Thoracic aorta (tissue), 2 donors: ENCODE data around the gene GRXCR1. TPM values are rescaled to one million over a fixed set of nuclear protein-coding genes. Genes with fewer than 3 reads are reported as not detected.

Source experiments
- ATAC-seq: fragments of 150-250 bp; one replicate; pipeline ENCODE4 v1.8.0; 2017; ENCODE audit warnings: low read depth; ENCODE audit not compliant: insufficient number of reproducible peaks, low FRiP score
- DNase-seq: peaks from one replicate; pipeline ENCODE4 v3.0.0-alpha.2; 2020; ENCODE audit warnings: low spot score
- H3K27ac ChIP-seq, 2 donors: fragments of 200-600 bp; sonication (generic); 1 replicate in 1 of 2; 2 replicates in 1 of 2; pipeline ENCODE4 v1.5.1; 2016; ENCODE audit warnings: mild to moderate bottlenecking in 2 of 2, moderate library complexity in 2 of 2
- H3K27me3 ChIP-seq: fragments of 200-600 bp; sonication (generic); replicated peaks from 2 replicates; pipeline ENCODE4 v1.6.0; 2016; ENCODE audit warnings: mild to moderate bottlenecking; ENCODE audit not compliant: insufficient read depth
- H3K36me3 ChIP-seq: fragments of 200-600 bp; sonication (generic); one replicate; pipeline ENCODE4 v1.5.1; 2016
- H3K4me1 ChIP-seq, 2 donors: fragments of 200-600 bp; sonication (generic); 1 replicate in 1 of 2; 2 replicates in 1 of 2; pipeline versions ENCODE4 v1.5.1 to v1.6.0; 2016; ENCODE audit warnings: low read depth in 2 of 2, mild to moderate bottlenecking in 1 of 2; ENCODE audit not compliant: control insufficient read depth in 1 of 2
- H3K4me3 ChIP-seq: fragments of 200-600 bp; sonication (generic); 2 replicates; pipeline ENCODE4 v1.5.1; 2016; ENCODE audit warnings: mild to moderate bottlenecking
- H3K9me3 ChIP-seq: fragments of 200-600 bp; sonication (generic); 2 replicates; pipeline ENCODE4 v1.5.1; 2016
- total RNA-seq, 2 donors: library from RNA; depleted of rRNA; stranded (reverse); fragments of >200 nt; gene quantifications; one replicate each; pipeline versions ENCODE4 v1.1.0 to v1.2.3, GENCODE V29; 2016
- TF ChIP-seq, protein P1 (sequence below): fragments of 200-600 bp; sonication (generic); IDR thresholded peaks from one replicate; pipeline ENCODE4 v1.5.1; 2019; ENCODE audit warnings: antibody characterized with exemption

The GRXCR1 gene
- total RNA-seq, 2 donors from 2014 or later = not detected

DNA sequence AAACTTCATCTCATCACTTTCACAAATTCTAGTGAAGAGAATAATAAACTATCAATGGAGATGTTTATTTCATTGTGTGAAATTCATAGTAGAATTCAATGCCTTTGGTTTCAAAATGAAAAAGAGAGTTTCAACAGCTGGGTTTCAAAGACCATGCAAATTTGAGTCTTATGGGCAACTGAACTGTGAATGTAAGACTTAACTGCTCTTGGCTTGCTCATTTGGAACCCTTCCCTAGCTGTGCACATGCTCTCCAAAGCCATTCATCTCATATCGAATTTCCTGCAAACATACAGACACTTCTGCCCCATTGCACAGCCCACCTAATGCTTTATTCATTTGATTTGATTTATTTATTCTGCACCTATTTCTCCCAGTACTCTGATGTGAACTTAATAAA, 154.5 kb downstream of the GRXCR1 start:
- no peak overlapping the region for H3K4me3 ChIP-seq
- no peaks in the 10 kb centered on the region for H3K9me3 ChIP-seq
- H3K36me3 ChIP-seq = no peaks in the 10 kb centered on the region
- DNase-seq (no peak), ATAC-seq (no peak)
- no peaks in the 10 kb centered on the region for H3K27me3 ChIP-seq
- H3K4me1 ChIP-seq = peaks cover 0 to 18% of the 10 kb centered on the region in 2 donors
- H3K27ac ChIP-seq = no peak overlapping the region
- TF ChIP-seq, protein P1, sequence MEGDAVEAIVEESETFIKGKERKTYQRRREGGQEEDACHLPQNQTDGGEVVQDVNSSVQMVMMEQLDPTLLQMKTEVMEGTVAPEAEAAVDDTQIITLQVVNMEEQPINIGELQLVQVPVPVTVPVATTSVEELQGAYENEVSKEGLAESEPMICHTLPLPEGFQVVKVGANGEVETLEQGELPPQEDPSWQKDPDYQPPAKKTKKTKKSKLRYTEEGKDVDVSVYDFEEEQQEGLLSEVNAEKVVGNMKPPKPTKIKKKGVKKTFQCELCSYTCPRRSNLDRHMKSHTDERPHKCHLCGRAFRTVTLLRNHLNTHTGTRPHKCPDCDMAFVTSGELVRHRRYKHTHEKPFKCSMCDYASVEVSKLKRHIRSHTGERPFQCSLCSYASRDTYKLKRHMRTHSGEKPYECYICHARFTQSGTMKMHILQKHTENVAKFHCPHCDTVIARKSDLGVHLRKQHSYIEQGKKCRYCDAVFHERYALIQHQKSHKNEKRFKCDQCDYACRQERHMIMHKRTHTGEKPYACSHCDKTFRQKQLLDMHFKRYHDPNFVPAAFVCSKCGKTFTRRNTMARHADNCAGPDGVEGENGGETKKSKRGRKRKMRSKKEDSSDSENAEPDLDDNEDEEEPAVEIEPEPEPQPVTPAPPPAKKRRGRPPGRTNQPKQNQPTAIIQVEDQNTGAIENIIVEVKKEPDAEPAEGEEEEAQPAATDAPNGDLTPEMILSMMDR = no peak

DNA sequence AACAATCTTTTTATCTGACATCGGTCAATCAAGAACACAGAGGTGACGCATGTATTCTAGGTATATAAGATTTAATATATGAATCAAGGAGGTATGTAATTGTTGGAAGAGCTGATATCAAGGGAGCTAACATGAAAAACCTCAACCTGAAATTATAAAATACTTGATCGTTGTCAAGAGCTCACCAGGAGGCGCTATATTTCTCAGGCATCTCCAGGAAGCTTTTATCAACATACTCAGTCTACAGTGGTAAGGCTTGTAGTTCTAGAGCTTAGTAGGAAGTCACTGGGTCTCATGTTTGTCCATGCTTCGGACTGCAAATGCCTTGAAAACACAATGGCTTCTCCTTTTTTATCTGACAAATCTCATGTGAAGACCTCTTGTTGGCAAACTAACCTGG, 156.1 kb downstream of the GRXCR1 start:
- TF ChIP-seq, protein P1 = no peak

DNA sequence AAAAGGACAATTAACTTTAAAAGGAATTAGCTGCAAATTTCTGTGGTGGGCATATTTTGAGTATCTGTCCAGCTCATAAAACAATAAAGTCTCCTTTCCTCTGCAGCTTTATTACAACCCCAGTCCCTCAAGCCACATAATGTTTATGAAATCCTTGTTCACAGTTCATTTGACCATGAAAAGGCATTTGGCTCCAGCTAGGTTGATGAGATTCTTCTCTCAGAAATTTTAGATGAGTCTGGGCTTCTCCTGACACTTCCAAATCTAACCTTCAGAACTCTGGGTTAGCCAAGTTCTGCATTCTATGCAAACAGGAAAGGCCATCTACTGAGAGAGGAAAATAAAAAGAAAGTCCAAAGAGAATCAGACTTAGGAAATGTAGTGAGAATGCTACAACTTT, 156.8 kb downstream of the GRXCR1 start:
- ATAC-seq = no peak
- peaks cover 0 to 18% of the 10 kb centered on the region in 2 donors for H3K4me1 ChIP-seq

More for the DNA sequence above, 156.1 kb downstream of the GRXCR1 start:
- H3K4me3 ChIP-seq = no peak overlapping the region
- no peaks in the 10 kb centered on the region for H3K27me3 ChIP-seq
- no peak overlapping the region for H3K27ac ChIP-seq
- DNase-seq = no peak
- H3K36me3 ChIP-seq = no peaks in the 10 kb centered on the region
- H3K9me3 ChIP-seq = no peaks in the 10 kb centered on the region
- H3K4me1 ChIP-seq = peaks cover 0 to 18% of the 10 kb centered on the region in 2 donors
- no peak for ATAC-seq

DNA sequence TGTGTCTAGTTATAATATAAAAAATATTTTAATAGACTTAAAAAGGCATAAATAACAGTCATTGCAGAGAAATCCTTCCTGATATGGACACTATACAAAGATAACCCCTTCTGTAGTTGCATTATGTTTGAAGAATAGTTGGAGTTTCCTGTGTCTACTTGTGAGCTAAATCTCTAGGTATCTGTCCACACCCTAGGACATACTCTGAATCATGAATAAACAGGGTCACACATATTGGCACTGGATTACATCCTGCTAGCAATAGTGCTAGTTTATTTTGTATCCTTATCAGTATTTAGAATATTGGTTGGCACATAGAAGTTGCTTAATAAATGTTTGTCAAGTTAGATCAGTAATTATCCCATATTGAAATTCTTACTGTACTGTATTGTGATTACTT, 173.9 kb downstream of the GRXCR1 start:
- Histone ChIP-seq H3K4me1 (peaks cover 0 to 6% of the 10 kb centered on the region in 2 donors), H3K4me3 (no peak overlapping the region), H3K9me3 (no peaks in the 10 kb centered on the region), H3K27me3 (no peaks in the 10 kb centered on the region), H3K36me3 (no peaks in the 10 kb centered on the region), H3K27ac (no peak overlapping the region)
- no peak for DNase-seq
- TF ChIP-seq, protein P1 = no peak
- ATAC-seq = no peak

More for the DNA sequence above, 156.8 kb downstream of the GRXCR1 start:
- no peaks in the 10 kb centered on the region for H3K9me3 ChIP-seq
- H3K36me3 ChIP-seq = no peaks in the 10 kb centered on the region
- DNase-seq = no peak
- TF ChIP-seq, protein P1 = no peak
- no peak overlapping the region for H3K4me3 ChIP-seq
- no peaks in the 10 kb centered on the region for H3K27me3 ChIP-seq
- no peak overlapping the region for H3K27ac ChIP-seq

DNA sequence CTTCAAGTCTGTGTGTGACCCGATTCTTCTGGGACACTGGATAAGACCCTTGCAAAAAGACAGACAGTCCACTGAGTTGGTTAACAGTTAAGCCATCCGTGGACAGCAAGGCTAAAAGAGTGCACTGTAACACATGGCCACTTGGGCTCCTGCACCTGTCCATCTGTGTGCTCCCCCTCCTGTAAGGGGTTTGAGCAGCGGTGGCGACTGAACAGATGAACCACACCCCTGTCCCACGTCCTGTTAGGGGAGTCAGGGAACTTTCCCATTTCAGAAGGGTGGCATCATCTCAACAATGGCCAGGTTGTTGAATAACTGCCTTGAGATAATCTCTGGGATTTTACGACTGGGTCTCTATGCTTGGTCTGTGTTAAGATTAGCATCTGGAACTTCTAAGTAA, 178.6 kb downstream of the GRXCR1 start:
- TF ChIP-seq, protein P1 = no peak
- no peak for ATAC-seq
- H3K9me3 ChIP-seq = no peaks in the 10 kb centered on the region

More for the DNA sequence above, 178.6 kb downstream of the GRXCR1 start:
- Histone ChIP-seq H3K4me1 (peaks cover 0 to 6% of the 10 kb centered on the region in 2 donors), H3K36me3 (no peaks in the 10 kb centered on the region), H3K27ac (no peak overlapping the region), H3K27me3 (no peaks in the 10 kb centered on the region), H3K4me3 (no peak overlapping the region)
- no peak for DNase-seq

Other genes with a start within 250 kb of the GRXCR1 start
- gene ATP8A1, start 235.6 kb upstream of the GRXCR1 start, total RNA-seq = 10 to 100 TPM; 15.2 to 24.7 TPM